ENCODE measurements around the gene POLR2L.

Gene POLR2L

DNA sequence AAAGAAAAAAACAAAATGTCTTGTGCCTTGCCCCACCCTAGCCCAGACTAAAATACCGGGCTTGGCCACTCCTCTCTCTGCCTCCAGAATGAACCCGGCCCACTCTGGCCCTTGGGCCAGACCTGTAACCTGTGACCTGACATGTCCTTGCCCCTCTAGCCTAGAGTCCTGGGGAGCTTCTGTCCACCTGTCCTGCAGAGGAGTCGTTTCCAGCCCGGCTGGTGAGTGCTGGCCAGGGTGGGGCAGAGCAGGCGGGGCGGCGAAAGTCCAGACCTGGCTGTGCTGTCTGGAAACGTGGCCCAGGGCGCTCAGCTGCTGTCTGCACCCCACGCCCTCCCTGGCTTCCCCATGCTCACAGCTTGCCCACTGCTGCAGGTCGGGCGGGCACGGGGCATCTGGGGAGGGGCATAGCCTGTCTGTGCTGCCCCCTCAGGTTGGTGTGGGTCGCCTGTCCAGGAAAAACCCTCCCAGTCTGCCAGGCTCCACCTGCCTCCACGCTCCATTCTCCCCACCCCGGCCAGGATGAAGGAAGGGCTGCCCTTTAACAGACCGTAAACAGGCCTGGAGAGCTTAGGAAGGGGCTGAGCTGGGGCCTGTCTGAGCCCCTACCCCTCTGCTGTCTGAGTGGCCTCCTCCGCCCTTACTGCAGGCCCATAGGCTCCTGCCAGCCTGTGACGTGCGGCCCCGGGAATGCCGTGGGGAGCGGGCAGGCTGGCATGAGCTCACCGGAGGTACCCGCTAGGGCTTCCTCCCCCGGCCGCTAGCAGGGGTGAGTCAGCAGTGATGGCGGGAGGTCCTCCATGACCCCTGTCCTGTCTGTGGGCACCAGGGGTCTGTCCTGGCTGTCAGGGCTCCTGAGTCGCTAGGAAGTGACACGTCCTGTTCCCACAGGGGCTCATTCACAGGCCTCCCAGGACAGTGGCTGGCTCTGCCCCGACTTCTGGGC, 7.7 kb downstream of the POLR2L start:
- Histone ChIP-seq H3K4me1 (ENCODE audit: control insufficient read depth, insufficient read depth, low read length) (peaks cover 51% of the 10 kb centered on the region), H3K9me3 (ENCODE audit: control insufficient read depth, insufficient read depth, low read depth, low read length) (no peaks in the 10 kb centered on the region), H3K36me3 (ENCODE audit: control insufficient read depth, insufficient read depth, low read length) (peaks cover 30% of the 10 kb centered on the region), H3K4me3 (ENCODE audit: low read depth, low read length) (peak overlapping the region; percentile 75), H3K9ac (ENCODE audit: low read length) (no peak overlapping the region), H3K27ac (ENCODE audit: low read depth, low read length) (no peak overlapping the region), H3K27me3 (ENCODE audit: control insufficient read depth, insufficient read depth, low read length) (peaks cover 29% of the 10 kb centered on the region)

DNA sequence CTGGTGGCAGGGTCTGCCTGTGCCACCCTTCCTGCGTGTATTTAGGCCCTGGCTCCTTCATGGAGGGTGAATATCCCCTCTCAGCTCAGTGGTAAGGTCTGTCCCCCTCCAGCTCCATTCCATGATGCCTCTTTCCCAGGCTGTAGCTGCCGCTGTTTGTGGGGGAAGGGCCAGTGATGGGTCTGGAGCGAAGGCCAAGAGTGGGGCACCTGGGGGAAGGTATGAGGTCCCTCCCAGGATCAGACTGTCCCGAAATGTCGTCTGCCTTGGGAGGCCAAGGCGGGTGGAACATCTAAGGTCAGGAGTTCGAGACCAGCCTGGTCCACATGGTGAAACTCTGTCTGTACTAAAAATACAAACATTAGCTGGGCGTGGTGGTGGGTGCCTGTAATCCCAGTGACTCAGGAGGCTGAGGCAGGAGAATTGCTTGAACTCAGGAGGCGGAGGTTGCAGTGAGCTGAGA, 8.4 kb downstream of the POLR2L start:
- H3K9me3 ChIP-seq (ENCODE audit: control insufficient read depth, insufficient read depth, low read depth, low read length), result no peaks in the 10 kb centered on the region
- no peak overlapping the region for H3K27ac ChIP-seq (ENCODE audit: low read depth, low read length)
- peak overlapping the region; percentile 75 for H3K4me3 ChIP-seq (ENCODE audit: low read depth, low read length)
- H3K36me3 ChIP-seq (ENCODE audit: control insufficient read depth, insufficient read depth, low read length), result peaks cover 22% of the 10 kb centered on the region
- H3K4me1 ChIP-seq (ENCODE audit: control insufficient read depth, insufficient read depth, low read length), result peaks cover 57% of the 10 kb centered on the region
- H3K9ac ChIP-seq (ENCODE audit: low read length), result peak overlapping the region; percentile 70
- peaks cover 37% of the 10 kb centered on the region for H3K27me3 ChIP-seq (ENCODE audit: control insufficient read depth, insufficient read depth, low read length)

GRCh38 chr11:833114-833791, 9.1 kb downstream of the POLR2L start:
- Histone ChIP-seq H3K27me3 (ENCODE audit: control insufficient read depth, insufficient read depth, low read length) (peaks cover 43% of the 10 kb centered on the region), H3K27ac (ENCODE audit: low read depth, low read length) (peak overlapping the region; percentile 22; the same call in 1 of the 2 replicates), H3K4me1 (ENCODE audit: control insufficient read depth, insufficient read depth, low read length) (peaks cover 57% of the 10 kb centered on the region), H3K9me3 (ENCODE audit: control insufficient read depth, insufficient read depth, low read depth, low read length) (no peaks in the 10 kb centered on the region), H3K4me3 (ENCODE audit: low read depth, low read length) (peak overlapping the region; percentile 75), H3K36me3 (ENCODE audit: control insufficient read depth, insufficient read depth, low read length) (peaks cover 16% of the 10 kb centered on the region), H3K9ac (ENCODE audit: low read length) (peak overlapping the region; percentile 70)

DNA sequence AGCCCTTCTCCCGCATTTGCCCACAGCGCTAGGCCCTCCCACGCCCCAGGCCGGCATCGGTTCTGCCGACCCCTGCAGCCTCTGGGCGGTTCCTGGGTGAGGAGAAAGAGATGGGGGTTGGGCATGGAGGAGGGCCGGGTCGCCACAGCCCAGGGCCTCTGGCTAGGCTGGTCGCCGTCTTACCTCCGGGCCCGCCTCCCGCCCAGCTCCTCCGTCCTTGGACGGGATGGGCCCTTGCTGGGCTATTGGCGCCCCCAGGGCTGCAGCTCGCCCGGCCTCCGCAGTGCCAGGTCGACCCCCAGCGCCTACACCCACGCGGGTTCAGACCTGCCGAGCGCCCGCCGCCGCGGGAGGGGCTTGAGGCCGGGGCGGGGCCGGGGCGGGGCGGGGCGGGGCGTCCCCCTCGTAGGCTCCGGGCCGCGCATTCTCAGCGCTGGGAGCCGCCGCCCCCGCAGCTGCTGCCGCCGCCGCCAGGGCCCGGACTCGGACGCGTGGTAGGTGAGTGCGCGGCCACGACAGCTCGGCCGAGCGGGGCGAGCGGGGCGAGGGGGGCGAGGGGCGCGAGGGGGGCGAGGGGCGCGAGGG, 9.7 kb downstream of the POLR2L start, which contains the start of gene CD151:
Gene CD151 (plus strand): TSS at position 424 of the 585 bp plus-strand sequence. CDS start 3,118 bp downstream, outside the sequence.
- H3K4me3 ChIP-seq (ENCODE audit: low read depth, low read length), result peak within 1 kb of the TSS; percentile 75
- H3K9me3 ChIP-seq (ENCODE audit: control insufficient read depth, insufficient read depth, low read depth, low read length), result no peaks in the 10 kb centered on the region
- H3K4me1 ChIP-seq (ENCODE audit: control insufficient read depth, insufficient read depth, low read length), result peaks cover 64% of the 10 kb centered on the region
- peaks cover 11% of the 10 kb centered on the region for H3K36me3 ChIP-seq (ENCODE audit: control insufficient read depth, insufficient read depth, low read length)
- peaks cover 49% of the 10 kb centered on the region for H3K27me3 ChIP-seq (ENCODE audit: control insufficient read depth, insufficient read depth, low read length)
- H3K9ac ChIP-seq (ENCODE audit: low read length), result peak within 1 kb of the TSS; percentile 70
- peak within 1 kb of the TSS; percentile 22; the same call in 1 of the 2 replicates for H3K27ac ChIP-seq (ENCODE audit: low read depth, low read length)

DNA sequence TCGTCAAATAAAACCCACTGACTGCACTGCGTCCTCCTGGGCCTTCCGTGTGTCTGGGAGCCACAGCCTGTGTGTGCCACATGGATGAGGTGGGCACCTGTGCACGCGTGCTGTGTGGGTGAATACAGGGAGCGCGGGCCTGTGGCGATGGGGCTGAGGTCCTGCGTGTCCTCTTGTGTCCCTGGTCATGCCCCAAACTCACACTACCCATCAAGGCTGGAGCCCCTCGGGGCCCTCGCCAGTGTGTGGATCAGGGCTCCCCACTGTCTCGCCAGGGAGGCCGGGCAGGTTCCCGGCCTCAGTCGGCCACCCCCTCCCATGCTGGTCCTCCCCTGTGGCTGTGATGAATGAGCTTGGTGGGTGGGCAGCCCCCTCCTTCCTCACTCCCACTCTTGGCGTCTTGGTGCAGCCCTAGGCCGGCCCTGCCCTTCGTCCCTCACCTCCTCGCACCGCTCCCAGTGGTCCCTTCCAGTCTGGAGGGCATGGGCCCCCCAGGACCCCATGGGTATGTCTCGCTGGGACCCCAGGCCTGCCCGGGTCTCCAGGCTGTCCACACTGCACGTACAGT, 10.3 kb downstream of the POLR2L start:
- Histone ChIP-seq H3K27me3 (ENCODE audit: control insufficient read depth, insufficient read depth, low read length) (peaks cover 55% of the 10 kb centered on the region), H3K4me3 (ENCODE audit: low read depth, low read length) (peak overlapping the region; percentile 75), H3K9ac (ENCODE audit: low read length) (peak overlapping the region; percentile 64), H3K9me3 (ENCODE audit: control insufficient read depth, insufficient read depth, low read depth, low read length) (no peaks in the 10 kb centered on the region), H3K36me3 (ENCODE audit: control insufficient read depth, insufficient read depth, low read length) (peaks cover 5% of the 10 kb centered on the region), H3K4me1 (ENCODE audit: control insufficient read depth, insufficient read depth, low read length) (peaks cover 67% of the 10 kb centered on the region), H3K27ac (ENCODE audit: low read depth, low read length) (no peak overlapping the region)

DNA sequence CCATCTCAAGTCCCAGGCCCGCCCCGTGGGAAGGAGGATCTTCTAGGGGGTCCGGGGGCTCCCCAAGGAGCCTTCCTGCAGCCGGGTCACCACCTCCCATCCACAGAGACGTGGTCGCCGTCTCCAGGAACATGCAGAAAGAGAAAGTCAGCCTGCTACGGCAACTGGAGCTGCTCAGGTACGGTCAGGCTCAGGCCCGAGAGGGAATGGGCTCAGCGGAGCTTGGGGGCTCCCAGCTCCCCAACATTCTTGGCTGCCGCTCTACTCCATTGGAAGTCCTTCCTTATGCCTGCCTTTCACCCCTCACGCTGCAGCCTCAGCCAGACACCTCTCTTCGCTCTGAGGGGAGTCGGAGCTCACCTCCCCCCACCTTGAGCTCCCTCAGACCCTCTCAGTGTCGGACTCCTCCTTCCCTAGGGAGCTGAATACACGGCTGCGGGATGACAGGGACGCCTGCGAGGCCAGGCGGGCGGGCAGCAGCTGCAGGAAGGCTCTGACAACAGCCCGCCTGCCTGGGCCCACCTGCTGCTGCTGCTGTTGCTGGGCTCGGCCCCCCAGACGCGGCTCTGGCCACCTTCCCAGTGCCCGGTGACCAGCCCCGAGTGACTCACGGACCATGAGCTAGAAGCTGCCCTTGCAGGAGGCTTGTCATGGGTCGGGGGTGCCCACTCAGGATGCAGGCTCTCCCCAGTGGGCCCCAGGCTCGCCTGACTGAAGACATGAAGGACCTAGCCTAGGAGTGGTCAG, 11.0 kb downstream of the POLR2L start:
- no peaks in the 10 kb centered on the region for H3K9me3 ChIP-seq (ENCODE audit: control insufficient read depth, insufficient read depth, low read depth, low read length)
- peak overlapping the region; percentile 75 for H3K4me3 ChIP-seq (ENCODE audit: low read depth, low read length)
- H3K9ac ChIP-seq (ENCODE audit: low read length), result no peak overlapping the region
- H3K27ac ChIP-seq (ENCODE audit: low read depth, low read length), result no peak overlapping the region
- peaks cover 67% of the 10 kb centered on the region for H3K4me1 ChIP-seq (ENCODE audit: control insufficient read depth, insufficient read depth, low read length)
- H3K27me3 ChIP-seq (ENCODE audit: control insufficient read depth, insufficient read depth, low read length), result peaks cover 63% of the 10 kb centered on the region
- no peaks in the 10 kb centered on the region; the same call in 1 of the 2 replicates for H3K36me3 ChIP-seq (ENCODE audit: control insufficient read depth, insufficient read depth, low read length)

GRCh38 chr11:830295-831117, 11.8 kb downstream of the POLR2L start:
- H3K4me3 ChIP-seq (ENCODE audit: low read depth, low read length), result peak overlapping the region; percentile 62
- H3K36me3 ChIP-seq (ENCODE audit: control insufficient read depth, insufficient read depth, low read length), result no peaks in the 10 kb centered on the region
- peaks cover 70% of the 10 kb centered on the region for H3K27me3 ChIP-seq (ENCODE audit: control insufficient read depth, insufficient read depth, low read length)
- peaks cover 67% of the 10 kb centered on the region for H3K4me1 ChIP-seq (ENCODE audit: control insufficient read depth, insufficient read depth, low read length)
- no peaks in the 10 kb centered on the region for H3K9me3 ChIP-seq (ENCODE audit: control insufficient read depth, insufficient read depth, low read depth, low read length)
- H3K9ac ChIP-seq (ENCODE audit: low read length), result no peak overlapping the region
- no peak overlapping the region for H3K27ac ChIP-seq (ENCODE audit: low read depth, low read length)

GRCh38 chr11:829847-830294, 12.5 kb downstream of the POLR2L start:
- Histone ChIP-seq H3K36me3 (ENCODE audit: control insufficient read depth, insufficient read depth, low read length) (no peaks in the 10 kb centered on the region), H3K4me1 (ENCODE audit: control insufficient read depth, insufficient read depth, low read length) (peaks cover 64% of the 10 kb centered on the region), H3K4me3 (ENCODE audit: low read depth, low read length) (peak overlapping the region; percentile 62), H3K9me3 (ENCODE audit: control insufficient read depth, insufficient read depth, low read depth, low read length) (no peaks in the 10 kb centered on the region), H3K9ac (ENCODE audit: low read length) (no peak overlapping the region), H3K27me3 (ENCODE audit: control insufficient read depth, insufficient read depth, low read length) (peaks cover 75% of the 10 kb centered on the region), H3K27ac (ENCODE audit: low read depth, low read length) (no peak overlapping the region)

DNA sequence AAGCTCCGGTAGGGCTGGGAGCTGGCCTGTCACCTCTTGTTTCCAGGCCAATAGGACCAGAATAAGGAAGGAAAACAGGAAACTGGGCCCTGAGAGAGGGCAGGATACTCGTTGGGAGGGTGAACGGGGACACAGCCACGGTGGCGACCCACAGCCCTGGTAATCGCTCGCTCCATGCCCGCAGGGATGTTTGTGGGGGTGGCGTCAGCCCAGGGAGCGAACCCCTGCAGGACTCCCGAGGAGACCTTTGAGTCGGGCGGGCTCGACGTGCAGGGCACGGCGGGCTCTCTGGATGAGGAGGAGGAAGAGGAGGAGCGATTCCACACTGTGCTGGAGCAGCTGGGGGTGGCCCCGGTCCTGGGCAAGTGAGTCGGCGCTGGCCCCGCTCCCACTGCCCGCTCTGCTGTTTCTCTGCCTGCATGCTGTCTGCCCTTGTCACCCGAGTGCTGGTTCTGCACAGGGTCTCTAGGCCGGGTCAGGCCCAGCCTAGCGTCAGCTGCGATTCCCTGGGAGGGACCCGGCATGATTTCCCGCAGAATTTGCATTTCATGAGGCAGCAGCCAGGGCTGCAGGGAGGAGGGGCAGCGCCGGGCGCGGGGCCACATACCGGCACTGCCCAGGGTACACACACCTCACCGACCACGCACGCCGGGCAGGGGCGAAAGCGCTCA, 13.0 kb downstream of the POLR2L start:
- Histone ChIP-seq H3K4me3 (ENCODE audit: low read depth, low read length) (peak overlapping the region; percentile 62), H3K27ac (ENCODE audit: low read depth, low read length) (no peak overlapping the region), H3K27me3 (ENCODE audit: control insufficient read depth, insufficient read depth, low read length) (peaks cover 75% of the 10 kb centered on the region), H3K9ac (ENCODE audit: low read length) (no peak overlapping the region), H3K9me3 (ENCODE audit: control insufficient read depth, insufficient read depth, low read depth, low read length) (no peaks in the 10 kb centered on the region), H3K4me1 (ENCODE audit: control insufficient read depth, insufficient read depth, low read length) (peaks cover 58% of the 10 kb centered on the region), H3K36me3 (ENCODE audit: control insufficient read depth, insufficient read depth, low read length) (peaks cover 3% of the 10 kb centered on the region; the same call in 1 of the 2 replicates)
